Stimulated activated effector memory CD8-positive, alpha-beta T cell treated with anti-CD3 and anti-CD28 coated beads, Interleukin-12 subunit alpha, Interleukin-12 subunit beta, amount 100 ng/mL, for 72 hours (primary cell): ENCODE measurements around the gene TAC4.

Source experiments
- ATAC-seq: fragments of 150-1000 bp; cut with Tn5 transposase; 2 replicates; pipeline ENCODE4 v1.10.0; 2021
- DNase-seq, 2 donors: peaks; one replicate each; pipeline ENCODE4 v3.0.0; 2021 to 2022; ENCODE audit warnings: low spot score in 2 of 2
- H3K27ac Mint-ChIP-seq: one replicate; pipeline ENCODE4 v1.8.0; 2022; ENCODE audit warnings: mild to moderate bottlenecking, mixed read lengths
- H3K36me3 Mint-ChIP-seq: one replicate; pipeline ENCODE4 v1.8.0; 2022; ENCODE audit warnings: mild to moderate bottlenecking, mixed read lengths
- H3K4me1 Mint-ChIP-seq: one replicate; pipeline ENCODE4 v1.8.0; 2022; ENCODE audit warnings: mixed read lengths
- H3K4me3 Mint-ChIP-seq: one replicate; pipeline ENCODE4 v1.8.0; 2022; ENCODE audit warnings: mild to moderate bottlenecking, mixed read lengths
- H3K9me3 Mint-ChIP-seq: one replicate; pipeline ENCODE4 v1.8.0; 2022; ENCODE audit warnings: mixed read lengths

Gene TAC4

DNA sequence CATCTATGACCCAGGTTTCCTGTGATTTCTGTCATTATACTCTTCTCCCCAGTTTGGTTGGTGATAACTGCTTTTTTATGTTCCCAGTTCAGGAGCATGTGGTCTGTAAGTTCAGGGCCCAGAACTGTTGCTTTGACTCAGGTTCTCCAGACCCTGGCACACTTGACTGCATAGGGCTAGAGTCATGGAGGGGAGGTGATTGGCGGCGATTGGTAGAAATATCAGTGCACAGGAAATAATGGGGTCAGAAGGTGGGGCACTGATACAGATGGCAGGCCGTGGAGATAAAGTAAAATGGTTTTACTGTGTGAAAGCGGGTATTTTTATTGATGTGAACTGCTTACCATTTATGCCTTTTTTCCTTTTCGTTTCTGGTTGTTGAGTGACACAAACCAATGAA is 28.7 kb downstream of the TAC4 start:
- Mint-ChIP-seq H3K27ac (peak overlapping the region; percentile 62), H3K4me1 (peaks cover 22% of the 10 kb centered on the region), H3K4me3 (no peak overlapping the region), H3K9me3 (no peaks in the 10 kb centered on the region), H3K36me3 (peaks cover 99% of the 10 kb centered on the region)
- ATAC-seq (no peak), DNase-seq (no peak)

DNA sequence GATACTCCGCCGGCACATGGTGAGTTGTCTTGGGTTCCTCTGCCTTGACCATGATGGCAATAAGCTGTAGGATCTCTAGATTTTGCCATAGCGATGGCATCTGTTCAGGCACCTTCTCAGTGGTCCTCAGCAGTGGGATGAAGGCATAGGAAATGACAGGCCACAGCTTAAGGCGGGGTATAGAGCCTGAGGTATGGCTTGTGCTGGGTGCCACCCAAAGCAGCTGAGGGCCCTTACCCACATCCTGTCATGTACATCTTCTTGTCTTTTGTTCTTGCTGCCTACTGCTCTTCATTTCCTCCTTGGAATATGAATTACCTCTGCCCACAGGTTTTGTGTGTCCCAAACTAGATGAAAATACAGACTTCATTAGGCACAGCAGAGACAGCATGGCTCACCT is 29.9 kb downstream of the TAC4 start:
- ATAC-seq (peak; percentile 100), DNase-seq (peak in 1 of 2 donors; percentile 4)
- H3K36me3 Mint-ChIP-seq = peaks cover 99% of the 10 kb centered on the region
- no peak overlapping the region for H3K4me3 Mint-ChIP-seq
- H3K9me3 Mint-ChIP-seq = no peaks in the 10 kb centered on the region
- peak overlapping the region; percentile 62 for H3K27ac Mint-ChIP-seq
- peaks cover 22% of the 10 kb centered on the region for H3K4me1 Mint-ChIP-seq

DNA sequence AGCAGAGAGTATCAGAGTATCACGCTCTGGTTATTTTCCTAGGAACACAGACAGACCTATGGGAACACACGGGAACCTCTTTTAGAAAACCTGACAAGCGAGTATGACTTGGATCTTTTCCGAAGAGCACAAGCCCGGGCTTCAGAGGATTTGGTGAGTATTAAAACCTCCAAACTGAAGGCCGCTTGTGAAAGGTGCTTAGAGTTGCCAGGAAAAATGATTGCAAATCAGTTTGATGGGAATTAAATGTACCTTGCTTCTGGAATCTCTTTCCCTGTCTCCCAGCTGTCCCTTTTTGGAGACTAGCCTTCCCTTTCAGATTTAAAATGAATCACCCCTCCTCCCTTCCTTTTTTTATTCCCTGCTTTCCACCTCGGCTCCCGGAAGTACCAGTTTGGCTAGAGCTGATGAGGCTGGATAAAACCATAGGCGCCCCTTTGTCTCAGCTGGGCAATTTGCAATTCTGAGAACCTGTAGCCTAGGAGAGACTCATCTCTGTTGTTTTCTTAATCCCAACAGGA is 32.0 kb downstream of the TAC4 start:
- no peaks in the 10 kb centered on the region for H3K9me3 Mint-ChIP-seq
- ATAC-seq = no peak
- peaks cover 22% of the 10 kb centered on the region for H3K4me1 Mint-ChIP-seq
- peaks cover 99% of the 10 kb centered on the region for H3K36me3 Mint-ChIP-seq
- no peak for DNase-seq
- H3K27ac Mint-ChIP-seq = peak overlapping the region; percentile 71
- no peak overlapping the region for H3K4me3 Mint-ChIP-seq

DNA sequence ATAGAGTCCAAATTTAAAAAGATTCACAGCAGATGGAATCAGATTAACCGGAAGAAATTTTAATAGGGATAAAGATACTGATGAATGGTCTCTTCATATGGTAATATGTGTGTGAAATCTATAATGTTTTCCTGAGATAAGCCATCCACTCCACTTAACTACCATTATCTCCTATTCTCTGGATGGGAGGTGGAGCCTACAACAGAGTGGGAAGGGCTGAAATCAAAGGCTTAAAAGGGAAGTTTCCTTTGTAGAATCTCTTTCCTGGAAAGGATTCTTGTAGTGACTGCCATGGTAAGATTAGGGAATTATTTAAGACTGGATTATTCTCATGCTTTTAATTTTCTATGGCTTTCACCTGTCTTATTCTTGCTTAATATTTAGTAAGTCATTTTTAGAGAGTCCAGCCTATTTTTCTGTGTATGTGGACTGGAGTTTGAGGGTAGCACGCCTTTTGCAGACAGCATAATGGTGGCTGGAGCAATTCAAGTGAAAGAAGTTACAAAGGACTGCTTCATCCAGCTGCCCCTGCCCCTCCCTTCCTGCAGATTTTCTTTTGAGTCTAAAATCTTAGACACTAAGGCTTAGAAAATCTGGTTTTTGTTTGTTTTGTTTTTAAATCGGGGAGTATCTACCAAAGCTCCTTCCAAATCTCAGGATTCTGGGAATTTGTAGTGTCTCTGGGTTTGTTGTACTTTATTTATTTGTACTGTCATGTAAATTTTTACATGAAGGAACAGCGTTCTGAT is 32.9 kb downstream of the TAC4 start:
- ATAC-seq (no peak), DNase-seq (no peak)
- H3K4me1 Mint-ChIP-seq = peaks cover 22% of the 10 kb centered on the region
- no peaks in the 10 kb centered on the region for H3K9me3 Mint-ChIP-seq
- H3K36me3 Mint-ChIP-seq = peaks cover 100% of the 10 kb centered on the region
- no peak overlapping the region for H3K4me3 Mint-ChIP-seq
- peak overlapping the region; percentile 71 for H3K27ac Mint-ChIP-seq

DNA sequence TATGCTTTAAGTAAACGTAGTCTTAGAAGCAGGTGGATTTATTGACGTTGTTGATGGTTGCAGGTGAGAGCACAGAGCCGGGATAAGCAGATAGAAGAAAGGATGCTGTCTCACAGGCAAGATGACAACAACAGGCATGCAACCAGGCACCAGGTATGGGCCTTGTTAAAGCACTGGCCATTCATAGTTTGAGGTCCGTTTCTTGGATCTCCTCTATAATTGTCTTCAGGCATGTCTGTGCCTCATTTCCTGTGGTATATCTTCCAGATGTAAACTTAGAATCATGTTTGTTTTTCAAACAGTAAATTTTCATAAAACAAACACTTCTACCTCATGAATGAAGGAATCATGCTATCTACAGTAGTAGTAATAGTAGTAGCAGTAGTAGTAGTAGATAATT is 38.8 kb downstream of the TAC4 start:
- peaks cover 21% of the 10 kb centered on the region for H3K4me1 Mint-ChIP-seq
- ATAC-seq (no peak), DNase-seq (no peak)
- peaks cover 100% of the 10 kb centered on the region for H3K36me3 Mint-ChIP-seq
- no peak overlapping the region for H3K4me3 Mint-ChIP-seq
- peak overlapping the region; percentile 48 for H3K27ac Mint-ChIP-seq
- no peaks in the 10 kb centered on the region for H3K9me3 Mint-ChIP-seq

DNA sequence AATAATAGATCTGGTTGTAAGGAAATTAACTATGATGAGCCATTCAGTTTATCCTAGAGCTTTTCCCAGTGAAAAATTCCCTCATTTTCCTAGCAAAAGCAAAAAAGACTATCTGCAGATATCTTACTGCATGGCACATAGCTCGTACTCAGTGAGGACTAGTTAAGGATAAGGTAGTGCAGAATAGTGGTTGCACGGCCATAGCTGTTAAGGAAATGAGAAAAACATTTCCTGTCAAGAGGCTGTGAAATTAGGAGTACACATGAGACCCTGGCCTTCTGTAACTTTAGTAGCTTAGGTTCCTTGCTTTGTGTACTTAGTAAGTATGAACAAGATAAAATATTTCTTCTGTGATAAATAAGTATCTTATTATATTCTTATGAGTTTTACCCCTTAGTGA is 49.1 kb downstream of the TAC4 start:
- DNase-seq (no peak), ATAC-seq (no peak)
- no peaks in the 10 kb centered on the region for H3K9me3 Mint-ChIP-seq
- peaks cover 100% of the 10 kb centered on the region for H3K36me3 Mint-ChIP-seq
- peak overlapping the region; percentile 58 for H3K27ac Mint-ChIP-seq
- no peak overlapping the region for H3K4me3 Mint-ChIP-seq
- peaks cover 33% of the 10 kb centered on the region for H3K4me1 Mint-ChIP-seq

DNA sequence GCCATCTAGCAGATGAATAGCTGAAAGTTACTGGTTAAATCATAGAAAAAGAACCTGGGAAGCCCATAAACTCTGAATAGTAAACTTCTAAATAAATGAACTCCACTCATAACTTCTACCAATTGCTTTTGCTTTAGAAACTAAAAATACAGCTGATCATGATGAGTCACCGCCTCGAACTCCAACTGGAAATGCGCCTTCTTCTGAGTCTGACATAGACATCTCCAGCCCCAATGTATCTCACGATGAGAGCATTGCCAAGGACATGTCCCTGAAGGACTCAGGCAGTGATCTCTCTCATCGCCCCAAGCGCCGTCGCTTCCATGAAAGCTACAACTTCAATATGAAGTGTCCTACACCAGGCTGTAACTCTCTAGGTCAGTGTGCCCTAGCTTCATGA is 49.7 kb downstream of the TAC4 start:
- H3K4me3 Mint-ChIP-seq = no peak overlapping the region
- ATAC-seq (no peak), DNase-seq (no peak)
- H3K27ac Mint-ChIP-seq = peak overlapping the region; percentile 58
- H3K4me1 Mint-ChIP-seq = peaks cover 36% of the 10 kb centered on the region
- peaks cover 100% of the 10 kb centered on the region for H3K36me3 Mint-ChIP-seq
- no peaks in the 10 kb centered on the region for H3K9me3 Mint-ChIP-seq

DNA sequence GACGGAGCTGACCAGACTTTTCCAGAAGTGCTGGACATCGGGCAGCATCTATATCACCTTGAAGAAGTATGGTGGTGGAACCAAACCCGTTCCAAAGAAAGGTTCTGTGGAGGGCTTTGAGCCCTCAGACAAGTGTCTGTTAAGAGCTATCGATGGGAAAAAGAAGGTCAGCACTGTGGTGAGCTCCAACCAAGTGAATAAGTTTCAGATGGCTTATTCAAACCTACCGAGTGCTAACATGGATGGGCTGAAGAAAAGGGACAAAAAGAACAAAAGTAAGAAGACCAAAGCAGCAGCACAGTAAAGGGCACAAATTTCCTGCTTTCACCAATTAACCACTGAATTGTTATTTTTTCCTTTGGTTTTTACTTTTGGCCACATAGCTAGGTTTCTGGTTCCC is 52.5 kb downstream of the TAC4 start:
- peak; percentile 74 for ATAC-seq
- Mint-ChIP-seq H3K9me3 (no peaks in the 10 kb centered on the region), H3K4me3 (peak overlapping the region; percentile 23), H3K27ac (peak overlapping the region; percentile 61), H3K36me3 (peaks cover 100% of the 10 kb centered on the region), H3K4me1 (peaks cover 50% of the 10 kb centered on the region)
- DNase-seq = no peak

DNA sequence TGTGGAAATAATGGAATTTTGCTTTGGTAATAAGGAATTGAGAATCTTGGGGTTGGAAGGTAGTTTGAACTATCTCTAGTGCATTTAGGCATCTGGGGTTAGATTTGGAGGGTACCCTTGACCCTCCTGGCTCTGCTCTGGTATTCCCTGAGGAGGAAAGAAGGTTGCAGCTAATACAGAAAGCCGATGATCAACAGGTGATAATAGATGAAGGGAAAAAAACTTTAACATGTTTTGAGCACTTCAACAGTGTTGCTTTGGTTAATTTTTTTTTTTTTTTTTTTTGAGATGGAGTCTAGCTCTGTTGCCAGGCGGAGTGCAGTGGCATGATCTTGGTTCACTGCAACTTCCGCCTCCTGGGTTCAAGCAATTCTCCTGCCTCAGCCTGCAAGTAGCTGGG is 54.6 kb downstream of the TAC4 start:
- Mint-ChIP-seq H3K36me3 (peaks cover 100% of the 10 kb centered on the region), H3K9me3 (no peaks in the 10 kb centered on the region), H3K27ac (no peak overlapping the region), H3K4me3 (no peak overlapping the region), H3K4me1 (peaks cover 60% of the 10 kb centered on the region)
- ATAC-seq (no peak), DNase-seq (no peak)

DNA sequence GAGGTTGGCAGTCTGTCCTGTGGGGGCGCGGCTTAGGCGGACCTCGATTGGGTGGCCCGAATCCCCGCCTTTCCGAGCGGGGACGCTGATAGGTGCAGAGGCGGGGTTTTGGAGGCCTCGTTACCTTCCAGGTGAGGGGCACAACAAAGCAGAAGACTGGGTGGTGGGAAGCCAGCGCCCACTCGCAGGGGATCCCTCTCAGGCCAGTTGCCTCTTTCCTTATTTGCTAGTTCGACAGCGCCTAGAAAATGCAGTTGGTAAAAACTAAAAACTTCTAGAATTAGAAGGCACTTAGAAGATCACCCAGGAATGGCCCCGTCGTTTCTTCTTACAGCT is 58.7 kb downstream of the TAC4 start:
- Mint-ChIP-seq H3K27ac (peak overlapping the region; percentile 98), H3K9me3 (no peaks in the 10 kb centered on the region), H3K4me3 (peak overlapping the region; percentile 90), H3K36me3 (peaks cover 64% of the 10 kb centered on the region), H3K4me1 (peaks cover 51% of the 10 kb centered on the region)
- ATAC-seq (no peak), DNase-seq (no peak)

DNA sequence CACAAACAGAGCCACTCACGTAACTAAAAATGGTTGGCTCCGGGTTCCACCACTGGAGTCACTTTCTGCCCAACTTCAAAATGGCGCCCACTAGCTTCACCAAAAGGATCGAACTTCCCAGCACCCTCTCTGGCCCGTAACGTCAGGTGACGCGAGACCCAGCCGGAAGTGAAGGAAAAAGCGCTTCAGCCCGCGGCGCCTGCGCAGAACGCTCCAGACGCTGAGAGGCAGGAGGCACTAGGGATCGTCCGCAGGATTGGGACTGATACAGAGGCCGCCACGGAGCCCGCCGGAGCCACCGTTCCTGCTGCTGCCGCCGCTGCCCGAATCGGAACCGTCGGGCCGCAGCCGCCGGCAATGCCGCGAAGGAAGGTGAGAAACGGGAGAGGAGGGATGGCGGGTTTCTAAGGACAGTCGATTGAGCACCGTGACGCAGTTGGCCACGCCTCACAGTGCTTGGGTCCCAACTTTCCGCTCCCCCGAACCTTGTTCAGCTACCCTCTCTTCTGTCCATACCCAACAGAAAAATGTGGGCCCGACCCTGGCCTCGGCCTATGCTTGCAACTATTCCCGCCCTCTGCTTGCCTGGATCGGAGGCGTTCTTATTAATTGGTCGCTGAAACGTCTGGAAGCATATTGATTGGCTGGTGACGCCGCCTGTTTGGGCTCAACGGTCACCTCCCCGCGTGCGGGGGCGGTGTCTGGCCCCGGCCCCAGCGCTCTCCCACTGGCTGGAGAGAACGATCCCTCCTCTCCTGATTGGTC is 59.2 kb downstream of the TAC4 start, which contains the start of gene KAT7:
TSS of gene KAT7 (plus strand) at position 204 of the 765 bp plus-strand sequence. CDS start at position 358, 154 bp downstream.
- Mint-ChIP-seq H3K36me3 (peaks cover 59% of the 10 kb centered on the region), H3K9me3 (no peaks in the 10 kb centered on the region), H3K4me3 (peak within 1 kb of the TSS; percentile 90), H3K27ac (peak within 1 kb of the TSS; percentile 98), H3K4me1 (peaks cover 46% of the 10 kb centered on the region)
- peak; percentile 94 for ATAC-seq
- DNase-seq = peak; percentile 91 to 97
